Loucy (cell line): ENCODE results near the gene KCMF1.

Experiments used
- CTCF ChIP-seq: fragments of 200-600 bp; sonication (generic); conservative IDR thresholded peaks from 2 replicates; pipeline ENCODE4 v1.5.1; 2014; ENCODE audit warnings: mild to moderate bottlenecking, antibody characterized with exemption, low read length
- EZH2phosphoT487 ChIP-seq: fragments of 200-600 bp; IDR thresholded peaks from 2 replicates; pipeline ENCODE4 v1.6.1; 2018; ENCODE audit warnings: antibody characterized with exemption, mild to moderate bottlenecking, moderate library complexity, borderline replicate concordance

DNA sequence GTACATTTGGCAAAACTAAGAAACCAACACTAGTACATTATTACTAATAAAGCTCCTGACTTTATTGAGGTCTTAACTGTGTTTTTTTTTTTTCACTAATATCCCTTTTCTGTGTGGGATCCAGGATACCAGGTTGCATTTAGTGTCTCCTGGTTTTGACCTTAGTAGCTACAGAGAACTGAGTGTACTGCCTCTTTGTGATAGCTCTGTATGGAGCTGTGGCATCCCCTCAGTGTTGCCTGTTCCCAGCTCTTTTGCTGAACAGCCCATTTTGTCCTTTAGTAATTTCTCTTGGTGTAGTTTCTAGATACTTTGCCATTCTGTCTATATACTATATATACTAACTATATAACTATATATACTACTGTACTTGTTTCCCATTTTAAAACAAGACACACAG lies 31.6 kb downstream of the KCMF1 start:
- TF ChIP-seq CTCF (no peak), EZH2phosphoT487 (no peak)
